ENCODE results near the gene CYP2U1.

DNA sequence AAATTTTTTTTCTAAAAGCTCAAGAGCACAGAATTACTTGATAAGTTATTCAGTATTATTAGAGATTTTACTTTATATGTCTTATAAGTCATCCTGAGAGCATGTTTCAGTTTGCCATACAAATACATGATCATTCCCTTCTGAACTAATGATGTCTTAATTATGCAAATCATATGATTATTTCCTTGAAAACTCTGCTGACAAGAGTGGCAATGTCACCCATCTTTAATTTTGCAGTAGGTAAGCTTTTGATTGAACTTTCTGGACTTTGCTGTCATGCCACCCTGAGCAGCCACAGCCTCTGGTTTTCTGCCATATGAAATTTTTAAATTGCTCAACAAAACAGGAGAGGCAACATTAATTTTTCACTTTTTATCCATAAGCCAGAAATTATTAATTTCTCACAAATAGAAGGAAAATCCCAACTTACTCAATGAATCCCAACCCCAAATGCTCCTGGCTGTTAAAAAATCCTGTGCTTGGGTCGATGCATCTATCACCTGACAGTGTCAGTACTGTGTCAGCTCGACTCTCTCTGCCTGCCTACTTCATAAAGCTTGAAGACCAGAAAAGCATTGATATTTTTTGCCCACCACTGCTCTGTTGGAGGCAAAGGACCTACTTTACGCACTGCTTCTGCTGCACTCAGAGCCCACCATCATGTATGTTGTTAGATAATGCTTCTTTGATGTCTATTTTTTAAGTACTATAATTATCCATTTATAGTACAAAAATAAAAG, 46.8 kb downstream of the CYP2U1 start:
- TF ChIP-seq NFIC (IDR thresholded peaks at IDR 0.05; ENCODE audit: borderline replicate concordance) (no peak), GABPA (IDR thresholded peaks at IDR 0.05; ENCODE audit: low read depth) (no peak), RCOR1 (IDR thresholded peaks at IDR 0.05; ENCODE audit: low read length) (no peak)
- TF ChIP-seq, protein P1, sequence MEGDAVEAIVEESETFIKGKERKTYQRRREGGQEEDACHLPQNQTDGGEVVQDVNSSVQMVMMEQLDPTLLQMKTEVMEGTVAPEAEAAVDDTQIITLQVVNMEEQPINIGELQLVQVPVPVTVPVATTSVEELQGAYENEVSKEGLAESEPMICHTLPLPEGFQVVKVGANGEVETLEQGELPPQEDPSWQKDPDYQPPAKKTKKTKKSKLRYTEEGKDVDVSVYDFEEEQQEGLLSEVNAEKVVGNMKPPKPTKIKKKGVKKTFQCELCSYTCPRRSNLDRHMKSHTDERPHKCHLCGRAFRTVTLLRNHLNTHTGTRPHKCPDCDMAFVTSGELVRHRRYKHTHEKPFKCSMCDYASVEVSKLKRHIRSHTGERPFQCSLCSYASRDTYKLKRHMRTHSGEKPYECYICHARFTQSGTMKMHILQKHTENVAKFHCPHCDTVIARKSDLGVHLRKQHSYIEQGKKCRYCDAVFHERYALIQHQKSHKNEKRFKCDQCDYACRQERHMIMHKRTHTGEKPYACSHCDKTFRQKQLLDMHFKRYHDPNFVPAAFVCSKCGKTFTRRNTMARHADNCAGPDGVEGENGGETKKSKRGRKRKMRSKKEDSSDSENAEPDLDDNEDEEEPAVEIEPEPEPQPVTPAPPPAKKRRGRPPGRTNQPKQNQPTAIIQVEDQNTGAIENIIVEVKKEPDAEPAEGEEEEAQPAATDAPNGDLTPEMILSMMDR (IDR thresholded peaks at IDR 0.05) = no peak
